GM18868 (cell line): ENCODE results near the gene BTBD9.
"Not testable (repeated sequence)": the region's sequence is repeated elsewhere in the genome, so short reads cannot be mapped to it uniquely, and the experiment has no call there.

Experiments used
- ATAC-seq: cut with Tn5 transposase; IDR thresholded peaks from one replicate; pipeline ENCODE4 v1.9.1; 2021; ENCODE audit warnings: mild to moderate bottlenecking, moderate library complexity; ENCODE audit not compliant: unreplicated experiment

The BTBD9 gene

DNA sequence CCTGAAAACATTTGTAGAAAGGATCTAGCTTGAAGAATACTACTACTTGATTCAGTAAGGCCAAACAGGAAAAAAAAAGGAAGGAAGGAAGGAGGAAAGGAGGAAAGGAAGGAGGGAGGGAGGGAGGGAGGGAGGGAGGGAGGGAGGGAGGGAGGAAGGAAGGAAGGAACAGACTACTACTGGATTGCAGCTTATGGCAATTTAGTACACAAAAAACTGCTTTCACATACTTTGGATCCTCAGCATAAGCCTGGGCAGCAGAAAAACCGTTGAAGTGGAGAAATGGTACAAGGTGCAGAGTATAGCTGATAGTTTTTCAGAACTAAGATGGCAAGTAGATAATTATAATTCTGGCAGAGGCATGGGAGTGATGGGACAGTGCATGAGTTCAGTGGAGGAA is 201.6 kb downstream of the BTBD9 start:
- no peak for ATAC-seq

- no peak for ATAC-seq
Measured at GRCh38 chr6:38436726-38437465, 202.8 kb downstream of the BTBD9 start.

DNA sequence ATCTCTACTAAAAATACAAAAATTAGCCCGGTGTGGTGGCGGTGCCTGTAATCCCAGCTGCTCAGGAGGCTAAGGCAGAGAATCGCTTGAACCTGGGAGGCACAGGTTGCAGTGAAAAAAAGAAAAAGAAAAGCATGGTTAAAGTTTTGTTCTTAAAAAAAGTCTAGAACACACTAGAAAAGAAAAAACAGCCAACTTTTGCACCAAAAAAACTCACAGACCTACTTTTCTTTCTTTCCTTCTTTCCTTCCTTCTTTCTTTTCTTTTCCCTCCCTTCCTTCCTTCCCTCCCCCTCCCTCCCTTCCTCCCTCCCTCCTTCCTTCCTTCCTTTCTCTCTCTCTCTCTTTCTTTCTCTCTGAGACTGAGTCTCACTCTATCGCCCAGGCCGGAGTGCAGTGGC is 204.4 kb downstream of the BTBD9 start:
- ATAC-seq: no peak

- ATAC-seq: no peak
Measured at GRCh38 chr6:38434051-38434450, 205.7 kb downstream of the BTBD9 start.

- no peak for ATAC-seq
Measured at GRCh38 chr6:38432479-38432878, 207.2 kb downstream of the BTBD9 start.

- ATAC-seq: no peak
Measured at GRCh38 chr6:38432079-38432478, 207.7 kb downstream of the BTBD9 start.

DNA sequence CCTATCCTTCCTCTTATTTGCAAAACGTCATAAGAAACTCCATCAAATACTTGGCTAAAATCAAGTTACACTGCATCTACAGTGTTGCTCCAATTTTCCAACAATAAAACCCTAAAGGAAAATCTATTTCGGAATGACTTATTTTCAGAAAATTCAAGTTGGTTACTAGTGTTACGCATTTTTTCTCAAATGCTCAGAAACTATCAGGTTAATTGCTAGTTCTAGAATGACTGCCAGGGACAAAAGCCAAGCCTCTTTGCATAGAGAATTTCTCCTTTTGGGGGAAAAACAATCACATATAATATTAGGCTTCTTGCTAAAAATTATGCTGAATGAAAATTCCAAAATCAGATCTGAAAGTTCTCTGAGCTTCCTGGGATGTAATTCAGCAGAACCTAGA is 210.2 kb downstream of the BTBD9 start:
- no peak for ATAC-seq

DNA sequence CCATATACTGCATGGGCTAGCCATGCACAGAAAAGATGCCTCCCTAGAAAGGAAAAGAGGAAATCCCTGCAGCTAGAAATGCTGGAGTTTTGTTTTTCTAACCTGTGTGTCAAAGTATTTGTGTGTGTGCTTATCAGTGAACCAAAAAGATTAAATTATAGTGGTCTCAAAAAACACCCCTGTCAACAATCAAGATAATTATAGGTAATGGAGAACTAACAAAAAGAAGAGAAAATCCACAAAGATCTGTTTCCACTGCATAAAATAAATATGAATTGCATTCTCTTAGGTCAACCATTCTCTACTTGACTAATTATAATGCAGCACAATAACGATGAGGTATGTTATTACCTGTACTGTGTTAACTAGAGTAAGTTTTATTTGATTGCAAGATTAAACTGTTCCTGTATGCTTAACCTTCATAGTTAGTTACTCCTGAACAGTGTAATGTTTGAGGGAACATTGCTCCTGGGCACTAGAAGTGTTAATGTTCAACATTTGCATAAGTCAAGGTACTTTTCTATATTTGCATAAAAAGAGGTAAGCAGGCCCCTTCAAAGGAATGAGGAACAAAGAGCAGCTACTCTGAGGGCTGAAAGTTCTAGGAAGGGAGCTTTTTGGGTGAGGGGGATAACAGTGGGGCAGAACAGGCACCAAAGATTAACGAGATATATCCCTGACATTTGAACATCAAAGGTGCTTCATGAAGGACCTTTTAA is 212.1 kb downstream of the BTBD9 start:
- ATAC-seq: no peak

- ATAC-seq: not testable (repeated sequence)
Measured at GRCh38 chr6:38425788-38426488, 213.8 kb downstream of the BTBD9 start.

- ATAC-seq: no peak
Measured at GRCh38 chr6:38423746-38424145, 216.0 kb downstream of the BTBD9 start.

DNA sequence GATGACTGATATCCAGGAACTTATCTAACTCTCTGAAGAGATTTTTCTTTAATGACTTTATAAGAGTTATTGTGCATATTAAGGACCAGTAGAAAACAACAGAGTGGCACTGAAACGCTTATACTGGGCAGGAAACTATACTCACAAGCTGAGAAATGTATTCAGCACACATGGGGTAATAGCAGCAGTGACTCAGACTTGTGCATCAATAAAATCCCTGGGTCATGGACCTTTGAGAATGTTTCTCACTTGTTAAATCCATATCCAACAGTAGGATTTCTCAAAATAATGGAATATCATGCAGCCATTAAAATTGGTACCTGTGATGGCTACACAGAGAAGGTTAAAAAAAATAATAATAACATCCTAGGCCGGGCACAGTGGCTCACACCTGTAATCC is 219.5 kb downstream of the BTBD9 start:
- no peak for ATAC-seq

- ATAC-seq: no peak
Measured at GRCh38 chr6:38417521-38417920, 222.2 kb downstream of the BTBD9 start.

GRCh38 chr6:38415231-38416005 is 224.3 kb downstream of the BTBD9 start:
- no peak for ATAC-seq

DNA sequence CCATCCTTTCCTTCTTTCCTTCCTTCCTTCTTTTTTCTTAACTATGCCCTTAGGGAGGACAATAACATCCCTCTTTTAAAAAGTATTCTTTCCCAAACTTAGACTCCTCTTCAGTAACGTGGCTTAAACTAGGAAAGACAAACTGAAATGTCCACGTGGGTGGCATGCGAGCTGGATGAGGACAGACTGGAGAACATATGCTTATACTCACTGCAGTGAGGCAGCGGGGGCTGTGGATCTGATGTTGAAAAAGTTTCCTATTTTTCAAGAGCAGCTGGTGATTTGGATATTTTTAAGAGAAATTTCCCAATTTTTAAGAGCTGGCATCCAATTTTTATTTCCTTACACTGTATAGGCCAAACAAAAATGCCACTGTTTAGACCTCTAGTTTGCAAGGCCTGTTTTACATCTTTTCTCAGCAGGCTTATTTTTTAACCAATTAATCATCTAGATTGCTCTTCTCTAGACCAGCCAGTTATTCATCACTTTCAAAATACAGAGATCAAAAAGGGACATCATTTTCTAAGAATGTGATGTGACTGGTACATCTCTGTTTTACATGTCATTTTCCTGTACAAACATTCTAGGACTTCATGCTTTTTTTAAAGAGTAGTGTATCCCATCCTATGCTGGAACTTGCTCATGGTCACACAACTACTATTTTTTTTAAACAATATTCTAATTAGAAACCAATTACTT is 226.5 kb downstream of the BTBD9 start:
- ATAC-seq: no peak

- ATAC-seq: no peak
Measured at GRCh38 chr6:38407192-38407591, 232.5 kb downstream of the BTBD9 start.

DNA sequence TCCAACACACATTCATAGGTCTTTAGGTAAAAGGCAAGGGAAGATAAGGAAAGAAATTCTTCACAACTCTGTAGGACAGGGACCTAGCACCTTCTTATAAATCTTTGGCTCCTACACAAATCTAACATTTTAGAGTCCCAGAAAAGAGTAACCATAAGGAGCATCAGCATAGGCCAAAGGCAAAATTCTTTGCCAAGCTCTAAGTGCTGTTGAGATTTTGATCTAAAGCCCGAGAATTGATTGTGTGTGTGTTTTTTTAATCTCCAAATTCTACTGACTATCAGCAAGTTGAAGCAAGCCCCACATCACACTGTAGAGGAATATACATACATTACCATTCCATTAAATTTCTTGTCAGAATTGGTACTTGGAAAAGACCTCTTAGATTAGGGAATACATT is 233.6 kb downstream of the BTBD9 start:
- no peak for ATAC-seq

DNA sequence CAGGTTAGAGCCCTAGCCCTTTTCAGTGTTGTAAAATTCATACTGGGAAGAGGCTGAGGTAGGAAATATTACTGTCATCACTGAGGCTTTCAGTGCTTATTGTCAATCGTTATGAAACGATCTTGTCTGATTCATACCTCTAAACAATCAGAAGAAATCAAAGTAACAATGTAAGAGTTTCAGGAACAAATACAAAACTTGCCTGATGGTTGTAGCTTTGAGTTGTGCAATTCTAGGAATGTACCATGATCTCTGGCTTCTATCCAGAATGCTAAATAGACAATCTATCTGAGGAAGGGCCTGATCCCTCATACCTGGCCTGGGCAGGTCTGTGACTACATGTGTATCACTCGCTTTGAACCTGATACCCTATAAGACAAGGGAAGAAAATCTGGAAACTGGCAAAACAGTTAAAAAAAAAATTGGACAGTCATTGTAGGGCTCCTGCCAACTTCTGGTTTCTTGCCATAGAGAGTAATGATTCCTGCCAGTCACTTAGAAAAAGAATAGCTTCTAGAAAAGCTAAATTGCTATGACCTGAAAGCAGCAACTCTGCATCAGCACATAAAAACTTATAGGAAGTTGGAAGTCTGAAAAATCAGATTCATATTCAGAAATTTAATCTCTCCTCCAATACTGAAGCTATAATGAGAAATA is 234.7 kb downstream of the BTBD9 start:
- no peak for ATAC-seq

- no peak for ATAC-seq
Measured at GRCh38 chr6:38404355-38404754, 235.4 kb downstream of the BTBD9 start.

DNA sequence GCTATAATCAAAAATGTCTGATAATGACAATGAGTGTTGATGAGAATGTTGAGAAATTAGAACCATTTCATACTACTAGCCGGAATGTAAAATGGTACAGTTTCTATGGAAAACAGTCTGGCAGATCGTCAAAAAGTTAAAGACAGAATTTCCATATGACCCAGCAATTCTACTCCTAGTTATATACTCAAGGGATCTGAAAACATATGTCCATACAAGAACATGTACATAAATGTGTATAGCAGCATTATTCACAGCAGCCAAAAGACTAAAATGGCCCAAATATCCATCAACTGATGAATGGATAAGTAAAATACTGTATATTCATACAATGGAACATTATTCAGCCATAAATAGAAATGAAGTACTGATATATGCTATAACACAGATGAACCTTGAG is 236.2 kb downstream of the BTBD9 start:
- ATAC-seq: no peak

DNA sequence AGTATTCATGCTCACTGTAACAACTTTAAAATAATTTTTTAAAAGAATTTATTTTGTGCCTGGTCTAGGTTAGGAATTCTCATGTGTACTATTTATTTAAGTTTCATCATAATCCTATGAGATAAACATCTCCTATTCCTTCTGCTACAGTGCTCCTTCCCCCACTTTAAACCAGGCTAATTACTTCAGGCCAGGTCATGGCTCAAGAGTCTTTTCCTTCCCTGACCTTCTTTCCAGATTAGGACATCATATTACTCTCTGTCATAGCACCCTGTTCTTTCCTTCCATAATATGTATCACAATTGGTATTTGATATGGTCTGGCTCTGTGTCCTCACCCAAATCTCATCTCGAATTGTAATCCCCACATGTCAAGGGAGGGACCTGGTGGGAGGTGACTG is 239.0 kb downstream of the BTBD9 start:
- no peak for ATAC-seq
